ENCODE data around the gene PPL.
"Not testable (repeated sequence)": the region's sequence is repeated elsewhere in the genome, so short reads cannot be mapped to it uniquely, and the experiment has no call there.

PPL gene

DNA sequence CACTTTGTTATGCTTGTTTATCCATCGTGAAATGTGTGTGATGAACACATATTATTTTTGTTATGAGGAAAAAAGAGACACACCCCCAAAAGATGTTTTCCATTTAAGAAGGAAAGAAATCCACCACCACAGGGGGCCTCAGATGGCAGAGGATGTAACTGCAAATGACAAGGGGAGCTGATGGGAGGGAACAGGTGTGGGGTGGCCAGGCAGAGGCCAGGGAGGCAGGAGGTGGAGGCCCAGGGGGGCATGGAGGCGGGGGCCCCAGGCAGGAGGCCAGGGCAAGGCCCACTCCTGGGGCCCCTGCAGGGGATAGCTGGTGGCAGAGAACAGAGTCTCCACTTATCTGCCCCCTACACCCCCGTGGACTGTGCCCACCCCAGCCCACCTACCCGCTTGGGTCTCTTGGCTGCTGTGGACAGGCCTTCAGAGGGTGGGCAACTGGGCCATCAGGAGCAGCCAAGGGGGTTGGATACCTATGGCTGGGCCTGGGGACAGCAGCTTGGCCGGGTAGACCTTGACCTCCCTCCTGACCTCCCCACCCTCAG, 28.0 kb downstream of the PPL start:
- DNase-seq = no peak

DNA sequence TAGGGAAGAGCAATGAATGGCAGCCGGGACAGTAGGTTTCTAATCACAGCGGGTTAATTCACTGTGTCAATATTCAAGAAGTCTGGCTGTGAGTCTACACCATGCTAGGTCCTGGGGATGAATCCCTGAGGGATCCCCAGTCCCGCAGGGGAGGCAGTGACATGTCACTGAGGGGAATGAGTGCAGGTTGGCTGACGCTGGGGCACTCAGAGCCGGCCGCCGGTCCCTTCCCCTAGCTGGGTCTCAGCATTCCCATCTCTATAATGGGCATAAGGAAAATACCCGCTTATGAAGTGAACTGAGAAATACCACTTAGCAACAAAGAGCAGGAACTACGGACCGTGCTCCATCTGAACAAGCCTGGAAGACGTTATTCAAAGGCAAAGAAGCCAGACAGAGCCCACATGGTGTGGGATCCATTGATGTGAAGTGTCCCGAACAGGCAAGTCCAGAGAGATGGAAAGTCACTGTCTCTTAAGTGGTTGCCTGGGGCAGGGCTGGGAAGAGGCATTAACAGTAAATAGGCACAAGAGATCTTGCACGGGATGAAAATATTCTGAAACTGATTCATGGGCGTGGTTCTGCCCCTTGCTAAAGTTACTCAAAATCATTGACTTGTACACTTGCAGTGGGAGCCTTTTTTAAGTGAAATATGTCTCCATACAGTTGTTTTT, 31.9 kb downstream of the PPL start:
- DNase-seq = no peak

DNA sequence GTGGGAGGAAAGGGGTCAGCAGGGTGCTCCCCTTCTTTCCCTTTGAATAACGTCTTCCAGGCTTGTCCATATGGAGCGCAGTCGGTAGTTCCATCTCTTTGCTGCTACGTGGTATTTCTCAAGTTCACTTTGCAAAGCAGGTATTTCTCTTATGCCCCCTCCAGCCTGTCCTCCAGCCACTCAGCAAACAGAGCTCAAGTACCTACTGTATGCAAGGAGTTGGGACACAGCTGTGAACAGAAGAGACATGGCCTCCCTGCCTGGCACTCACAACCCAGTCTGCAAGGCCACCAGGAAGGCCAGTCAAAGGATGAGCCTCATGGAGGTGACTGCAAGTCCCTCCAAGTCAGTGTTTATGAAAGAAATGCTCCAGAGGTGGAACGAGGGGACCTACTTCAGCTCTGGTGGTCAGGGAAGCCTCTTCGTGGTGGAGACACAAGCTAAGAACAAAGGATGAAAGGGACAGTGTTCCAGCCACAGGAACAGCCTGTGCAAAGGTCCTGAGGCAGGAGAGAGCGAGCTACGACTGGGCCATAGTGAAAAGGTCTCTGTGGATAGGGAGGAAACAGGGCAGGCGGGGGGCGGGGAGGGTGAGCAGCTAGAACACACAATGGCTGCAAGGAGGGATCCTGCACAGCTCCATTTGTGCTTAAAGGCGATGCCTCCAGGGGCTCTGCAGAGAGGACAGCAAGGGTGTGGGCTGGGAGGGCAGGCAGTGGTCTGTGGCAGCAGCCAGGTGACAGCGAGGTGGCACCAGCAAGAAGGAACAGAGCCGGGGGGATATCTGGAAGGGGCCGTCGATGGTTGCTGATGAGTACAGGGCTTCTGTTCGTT, 32.6 kb downstream of the PPL start:
- no peak for DNase-seq

DNA sequence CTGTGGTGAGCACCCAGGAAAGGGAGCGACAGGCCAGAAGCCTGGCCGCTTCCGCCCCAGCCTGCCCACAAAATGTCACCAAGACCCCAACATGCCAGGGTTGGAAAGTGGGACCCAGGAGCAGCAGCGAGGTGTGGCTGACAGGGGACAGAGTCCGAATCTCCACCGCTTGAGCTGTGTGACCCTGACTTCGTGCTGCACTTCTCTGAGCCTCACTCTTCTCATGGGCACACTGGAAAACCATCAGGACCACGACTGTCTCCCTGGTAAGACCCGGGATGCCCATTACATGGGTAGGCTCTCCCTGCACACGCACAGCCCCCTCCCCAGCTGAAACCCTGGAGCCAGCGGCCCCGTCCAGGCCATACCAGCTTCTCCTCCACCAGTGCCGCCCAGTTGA, 34.9 kb downstream of the PPL start:
- DNase-seq = no peak

DNA sequence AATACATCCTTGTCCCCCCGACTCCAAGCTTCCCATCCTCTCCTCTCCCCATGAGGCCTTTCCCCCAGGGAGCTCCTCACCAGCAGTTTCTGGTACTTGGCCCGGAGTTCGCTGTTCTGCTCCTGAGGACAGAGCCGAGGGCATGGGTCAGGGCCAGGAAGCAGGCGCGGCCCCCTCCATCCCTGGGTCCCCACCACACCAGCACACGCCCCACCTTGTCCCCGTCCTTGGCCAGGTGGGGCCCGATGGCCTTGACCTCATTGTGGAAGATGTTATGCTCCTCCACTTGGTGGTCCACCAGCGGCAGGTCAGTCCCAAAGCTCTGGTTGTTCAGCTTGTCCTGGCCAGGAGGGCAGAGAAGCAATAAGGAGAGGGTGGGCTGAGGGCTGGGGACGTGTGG, 36.2 kb downstream of the PPL start:
- no peak for DNase-seq

DNA sequence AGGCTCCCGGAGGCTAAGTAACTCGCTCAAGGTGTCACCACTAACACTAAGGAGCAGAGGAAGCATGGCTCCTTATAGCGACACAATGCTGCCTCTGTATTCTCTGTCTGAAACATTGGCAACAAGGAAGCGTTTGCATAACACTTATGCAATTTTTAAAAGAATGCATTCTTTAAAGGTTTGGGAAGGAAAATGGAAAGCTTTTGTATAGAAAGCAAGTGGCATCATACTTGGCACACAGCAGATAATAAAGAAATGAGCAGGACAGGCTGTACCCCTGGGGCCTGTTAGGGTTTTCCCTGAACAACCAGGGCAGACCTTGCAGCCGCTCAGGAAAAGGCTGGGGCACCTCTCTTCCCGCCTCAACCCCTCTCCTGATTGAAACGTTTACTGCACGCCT, 36.9 kb downstream of the PPL start:
- no peak for DNase-seq

DNA sequence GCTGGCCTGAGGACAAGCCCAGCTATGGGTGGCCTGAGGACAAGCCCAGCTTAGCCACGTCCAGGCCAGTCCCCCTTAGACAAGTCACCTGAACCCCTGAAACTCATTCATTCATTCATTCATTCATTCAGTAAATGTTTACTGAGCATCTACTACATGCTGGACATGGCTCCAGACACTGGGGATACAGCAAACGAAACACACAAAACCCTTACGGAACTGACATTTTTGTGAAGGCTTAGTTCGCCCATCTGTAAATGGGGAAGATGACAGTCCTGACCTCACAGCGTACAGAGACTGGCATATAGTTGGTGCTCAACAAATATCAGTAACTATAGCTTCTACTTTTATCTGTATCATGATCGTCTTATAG, 37.5 kb downstream of the PPL start:
- DNase-seq = no peak

DNA sequence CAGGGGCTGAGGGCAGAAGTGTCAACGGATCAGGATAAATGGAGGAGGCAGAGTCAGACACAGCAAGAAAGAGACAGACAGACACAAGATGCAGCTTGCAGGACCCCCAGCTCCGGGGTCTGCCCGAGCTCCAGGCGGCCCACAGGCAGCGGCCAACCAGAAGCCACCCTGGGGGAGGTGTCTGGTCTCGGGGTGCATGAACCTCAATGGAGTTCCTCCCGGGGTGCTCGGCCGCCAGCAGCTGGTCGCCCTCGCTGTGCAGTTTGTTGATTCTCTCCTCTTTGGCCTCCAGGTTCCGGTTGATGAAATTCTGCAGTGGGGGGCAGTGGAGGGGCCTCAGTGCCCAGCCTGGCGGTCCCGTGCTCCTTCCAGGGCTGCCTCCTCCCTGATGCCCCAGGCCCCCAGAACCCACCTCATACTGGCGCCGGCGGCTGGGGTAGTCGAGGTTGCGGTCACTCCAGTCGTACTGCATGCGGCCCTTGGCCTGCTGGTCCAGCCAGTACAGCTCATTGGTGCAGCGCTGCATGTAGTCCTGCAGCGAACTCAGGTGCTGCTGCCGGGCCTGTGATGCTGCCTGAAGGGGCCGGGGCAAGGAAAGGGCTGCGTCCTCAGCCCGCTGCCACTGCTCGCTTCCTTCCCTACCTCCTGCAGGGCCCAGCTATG, 38.0 kb downstream of the PPL start:
- DNase-seq = no peak

DNA sequence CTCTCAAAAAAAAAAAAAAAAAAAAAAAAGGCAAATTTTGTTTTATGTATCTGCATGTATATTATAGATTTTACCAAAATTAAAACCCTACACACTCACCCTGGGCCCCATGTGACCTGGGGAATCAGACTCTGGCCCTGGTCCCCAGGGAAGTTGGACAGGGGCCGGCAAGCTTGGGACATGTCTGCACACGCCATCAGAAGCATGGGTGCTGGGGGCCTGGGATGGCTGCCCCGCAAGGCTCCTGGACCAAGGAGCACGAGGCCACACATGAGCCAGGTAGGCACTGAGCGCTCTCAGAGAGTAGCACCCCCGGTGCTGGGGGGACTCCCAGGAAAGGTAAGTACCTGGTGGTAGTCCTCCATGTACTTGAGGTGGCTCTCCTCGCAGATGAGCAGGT, 39.6 kb downstream of the PPL start:
- no peak for DNase-seq

DNA sequence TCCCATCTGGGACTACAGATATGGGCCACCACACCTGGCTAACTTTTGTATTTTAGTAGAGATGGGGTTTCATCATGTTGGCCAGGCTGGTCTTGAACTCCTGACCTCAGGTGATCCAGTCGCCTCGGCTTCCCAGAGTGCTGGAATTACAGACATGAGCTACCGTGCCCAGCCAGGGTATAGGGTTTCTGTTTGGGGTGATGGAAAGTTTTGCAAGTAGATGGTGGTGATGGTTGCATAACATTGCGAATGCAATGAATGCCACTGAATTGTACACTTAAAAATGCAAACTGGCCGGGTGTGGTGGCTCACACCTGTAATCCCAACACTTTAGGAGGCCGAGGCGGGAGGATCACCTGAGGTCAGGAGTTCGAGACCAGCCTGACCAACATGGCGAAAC, 40.2 kb downstream of the PPL start:
- DNase-seq = not testable (repeated sequence)

DNA sequence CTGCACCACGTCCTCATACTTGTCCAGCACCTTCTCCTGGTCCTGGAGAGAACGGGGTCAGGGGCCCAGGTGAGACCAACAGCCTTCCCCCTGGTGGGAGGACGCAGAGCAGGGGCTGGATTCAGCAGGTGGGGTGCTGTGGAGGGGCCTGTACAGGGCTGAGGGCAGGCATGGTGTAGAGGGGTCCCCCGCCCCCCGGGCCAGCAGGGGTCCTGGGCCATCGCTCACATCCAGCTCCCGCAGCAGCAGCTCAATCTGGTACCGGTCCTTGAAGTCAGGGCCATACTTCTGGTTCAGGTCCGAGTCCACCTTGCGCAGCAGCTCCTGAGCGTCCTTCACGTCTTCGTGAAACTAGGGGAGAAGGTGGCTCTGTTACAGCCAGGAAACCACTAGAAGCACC, 41.6 kb downstream of the PPL start:
- DNase-seq = no peak

DNA sequence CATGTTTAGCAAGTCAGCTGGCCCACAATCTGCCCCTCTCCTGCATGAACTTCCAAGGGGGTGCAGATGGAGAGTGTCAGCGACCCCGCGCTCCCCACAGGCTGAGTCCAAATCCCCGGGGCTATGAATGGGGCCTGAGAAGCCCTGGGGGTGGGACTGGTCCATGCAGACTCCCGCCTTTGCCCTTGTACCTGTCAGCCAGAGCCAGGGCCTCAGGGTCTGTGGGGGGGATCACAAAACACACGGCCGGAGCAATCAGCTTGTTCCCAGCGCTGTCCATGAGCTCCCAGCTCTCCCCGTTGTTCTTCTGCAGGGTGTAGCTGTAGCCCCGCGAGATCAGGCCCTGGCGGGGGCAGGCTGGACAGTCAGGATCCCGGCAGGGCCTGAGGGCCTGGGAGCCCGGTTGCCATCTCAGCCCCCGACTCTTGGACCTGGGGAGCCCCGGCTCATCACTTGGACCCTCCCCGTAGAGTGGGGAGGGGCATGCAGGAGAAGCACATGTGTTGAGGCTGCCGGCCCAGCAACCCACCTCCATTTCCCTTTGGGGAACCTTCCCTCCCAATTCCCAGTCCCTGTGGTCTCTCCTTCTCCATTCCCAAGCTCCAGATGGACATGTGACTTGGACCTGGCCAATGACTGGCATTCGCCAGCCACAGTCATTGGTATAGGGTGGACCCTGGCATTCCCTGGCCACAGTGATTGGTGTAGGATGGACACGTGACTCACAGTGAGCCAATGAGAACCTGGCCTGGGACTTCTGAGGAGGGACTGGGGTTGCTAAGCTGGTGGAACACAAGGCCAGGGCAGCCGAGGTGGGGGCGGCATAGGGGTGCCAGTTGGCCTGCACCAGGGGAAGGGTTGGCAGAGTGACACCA, 42.4 kb downstream of the PPL start:
- peak in 1 of 2 experiments; percentile 23 for DNase-seq

DNA sequence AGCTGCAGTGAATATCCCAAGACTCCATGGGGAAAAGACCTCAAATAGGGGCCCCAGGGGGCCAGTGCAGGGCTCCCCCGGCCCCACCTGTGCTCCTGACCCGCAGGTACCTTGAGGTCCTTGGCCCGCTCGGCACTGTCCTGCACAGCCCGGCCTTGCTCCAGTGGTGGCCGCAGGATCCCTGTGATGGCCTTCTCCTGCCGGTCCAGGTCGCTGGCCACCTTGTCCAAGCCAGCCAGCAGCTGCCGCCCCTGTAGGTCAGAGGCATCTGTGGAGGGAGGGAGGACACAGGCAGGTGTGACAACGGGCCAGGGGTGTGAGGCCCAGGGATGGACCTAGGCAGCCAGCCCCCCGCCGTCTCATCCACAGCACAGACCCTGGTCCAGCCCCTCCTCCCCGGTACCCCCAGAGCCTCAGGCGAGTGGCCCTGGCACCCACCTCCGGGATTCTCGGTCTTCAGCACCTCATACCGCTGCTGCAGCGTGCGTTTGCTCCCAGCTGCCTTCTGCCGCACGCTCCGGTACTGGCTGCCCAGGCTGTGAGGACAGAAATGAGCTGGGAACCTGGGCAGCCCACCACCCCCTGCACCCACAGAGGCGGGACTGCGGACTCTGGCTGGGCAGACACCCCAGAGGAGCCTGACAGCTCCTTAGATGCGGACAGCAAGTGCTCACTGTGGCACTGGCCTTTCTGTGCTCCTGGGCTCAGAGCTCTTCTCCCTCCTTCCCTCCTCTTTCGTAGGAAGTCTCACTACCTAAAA, 43.7 kb downstream of the PPL start:
- no peak for DNase-seq

DNA sequence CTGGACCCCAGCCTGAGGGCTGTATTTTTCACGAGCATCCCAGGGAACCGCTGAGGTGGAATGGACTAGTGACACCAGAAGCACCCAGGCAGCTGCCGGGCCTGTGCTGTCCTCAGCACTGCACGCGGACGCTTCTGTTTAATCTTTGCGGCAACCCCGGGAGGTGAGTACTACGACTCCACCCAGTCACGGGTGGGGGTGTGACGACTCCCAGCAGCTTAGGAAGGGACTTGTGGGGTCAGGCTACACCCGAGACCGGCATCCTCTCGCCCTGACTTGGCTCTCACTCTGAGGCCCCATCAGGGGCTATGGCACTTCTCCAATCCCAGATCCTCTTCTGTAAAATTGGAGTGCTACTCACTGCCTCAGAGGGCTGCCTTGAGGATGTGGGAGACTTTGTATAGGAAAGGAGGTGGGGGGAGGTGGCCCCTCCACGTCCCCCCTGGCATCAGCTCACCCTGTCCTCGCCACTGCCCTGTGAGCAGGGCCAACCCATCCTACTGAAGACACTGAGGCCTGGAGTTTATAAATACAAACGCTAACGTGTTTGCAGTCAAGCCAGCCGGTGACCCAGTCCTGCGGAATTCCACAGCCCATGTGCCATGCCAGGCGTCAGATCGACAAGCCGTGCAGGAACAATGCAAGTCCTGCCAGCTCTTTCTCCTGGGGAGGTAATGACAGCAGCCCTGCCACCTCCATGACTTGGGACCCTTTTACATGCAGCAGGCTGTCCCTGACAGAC, 44.4 kb downstream of the PPL start:
- DNase-seq = no peak

DNA sequence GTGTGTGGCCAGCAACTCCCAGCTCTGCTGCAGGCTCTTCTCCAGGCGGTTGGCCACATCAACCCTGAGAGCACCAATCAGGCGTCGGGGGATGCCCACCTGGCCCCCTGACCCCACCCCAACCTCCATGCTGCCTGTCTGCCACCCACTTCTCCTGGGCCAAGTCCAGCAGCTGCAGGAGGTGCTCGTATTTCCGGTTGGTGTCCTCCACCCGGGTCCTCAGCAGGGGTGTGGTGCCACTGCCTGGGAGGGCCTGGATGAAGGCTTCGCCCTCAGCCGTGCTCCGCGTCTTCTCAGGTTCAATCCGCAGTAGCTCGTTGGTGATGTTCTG, 45.1 kb downstream of the PPL start:
- no peak for DNase-seq

DNA sequence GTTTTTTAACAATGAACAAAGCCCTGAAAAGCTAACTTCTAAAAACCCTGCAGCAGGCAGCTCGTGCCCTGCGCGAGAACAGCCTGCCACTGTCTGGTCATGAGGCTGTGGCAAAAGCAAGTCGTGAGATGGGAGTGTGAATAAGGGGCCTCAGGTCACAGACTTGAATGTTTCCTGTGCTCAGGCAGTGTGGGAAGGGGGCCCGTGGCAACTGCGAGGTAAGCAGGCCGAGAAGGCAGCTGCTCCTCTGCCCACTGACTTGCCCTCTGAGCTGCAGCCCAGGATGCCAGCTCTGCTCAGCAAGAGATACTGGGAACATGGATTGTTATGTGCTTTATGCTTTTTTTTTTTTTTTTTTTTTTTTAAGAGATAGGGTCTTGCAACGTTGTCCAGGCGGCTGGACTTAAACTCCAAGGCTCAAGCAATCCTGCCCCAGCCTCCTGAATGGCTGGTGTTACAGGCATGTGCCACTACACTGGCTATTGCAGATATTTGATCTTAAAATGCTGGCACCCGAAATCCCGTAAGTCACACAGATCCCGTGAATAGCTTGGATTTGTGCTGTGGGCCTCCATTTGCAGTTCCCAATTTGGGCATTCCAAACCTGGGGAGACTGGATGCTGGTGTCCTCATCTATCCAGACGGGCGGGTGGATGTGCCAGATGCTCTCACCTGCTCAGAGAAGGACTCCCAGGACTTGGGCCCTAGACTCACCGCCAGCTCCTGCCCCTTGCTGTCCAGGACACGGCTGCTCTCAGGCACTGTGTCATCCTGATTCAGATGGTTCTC, 45.7 kb downstream of the PPL start:
- no peak for DNase-seq

DNA sequence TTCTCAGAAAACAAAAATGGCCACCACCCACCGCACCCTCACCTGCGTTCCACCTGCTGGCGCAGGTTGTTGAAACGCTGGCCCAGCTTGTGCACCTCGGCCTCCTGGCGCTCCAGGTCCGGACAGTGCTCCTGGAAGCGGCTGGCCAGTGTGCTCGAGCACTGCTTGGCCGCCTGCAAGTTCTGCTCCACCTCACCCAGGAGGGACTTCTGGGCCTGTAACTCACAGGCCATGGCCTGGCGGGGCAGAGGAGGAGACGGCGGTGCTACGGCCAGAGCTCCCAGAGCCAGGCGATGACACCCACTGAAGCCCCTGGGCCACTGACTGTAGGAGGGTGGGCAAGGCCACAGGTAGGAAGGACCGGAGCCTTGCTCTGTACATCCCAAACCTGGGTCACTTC, 46.3 kb downstream of the PPL start:
- no peak for DNase-seq

DNA sequence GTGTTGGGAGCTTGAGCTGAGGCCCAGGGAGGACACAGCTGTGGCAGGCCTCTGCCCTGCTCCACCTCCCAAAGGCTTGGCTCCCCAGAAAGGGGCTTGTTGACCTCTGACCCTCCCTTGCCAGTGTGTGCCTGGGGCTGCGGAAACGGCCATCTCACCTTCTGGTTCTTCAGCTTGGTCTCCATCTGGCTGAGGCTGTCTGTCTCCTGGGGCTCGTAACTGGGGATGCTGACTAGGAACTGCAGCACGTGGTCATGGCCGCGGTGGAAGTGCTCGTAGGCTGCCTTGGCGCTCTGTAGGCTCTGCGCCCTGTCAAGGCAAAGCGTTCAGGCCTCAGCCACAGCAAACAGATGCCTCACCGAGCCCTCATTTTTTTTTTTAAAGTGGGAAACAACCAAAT, 46.9 kb downstream of the PPL start:
- DNase-seq = no peak

DNA sequence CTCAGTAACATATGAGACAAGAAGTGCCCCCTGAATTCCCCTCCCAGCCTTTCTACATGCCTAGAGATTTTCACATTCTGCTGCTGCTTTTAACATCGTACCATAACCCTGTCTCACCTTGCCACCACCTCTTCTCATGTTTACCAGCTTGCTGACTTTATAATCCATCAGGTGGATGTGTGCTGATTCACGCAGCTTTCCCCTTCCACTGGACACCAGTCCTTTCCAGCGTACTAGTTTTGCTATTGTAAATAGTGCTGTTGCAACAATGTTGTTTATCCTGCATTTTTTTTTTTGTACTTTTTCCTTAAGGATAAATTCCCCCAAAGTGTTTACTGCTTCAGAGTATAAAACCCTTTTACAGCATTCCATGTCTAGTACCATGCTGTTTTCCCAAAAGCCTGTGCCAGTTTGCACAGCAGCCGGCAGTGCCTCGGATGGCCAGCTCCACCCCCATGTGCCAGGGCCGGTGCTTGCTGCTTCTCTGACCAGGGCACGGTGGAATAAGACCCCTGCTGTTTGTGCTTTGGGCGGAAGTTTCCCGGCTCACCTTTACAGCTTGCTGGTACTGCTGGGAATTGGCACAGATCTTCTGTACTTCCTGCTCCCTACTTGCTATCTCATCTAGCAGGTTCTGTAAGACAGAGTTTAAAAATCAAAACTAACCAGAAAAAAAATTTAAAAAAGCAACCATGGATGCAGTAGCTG, 48.4 kb downstream of the PPL start:
- no peak for DNase-seq

DNA sequence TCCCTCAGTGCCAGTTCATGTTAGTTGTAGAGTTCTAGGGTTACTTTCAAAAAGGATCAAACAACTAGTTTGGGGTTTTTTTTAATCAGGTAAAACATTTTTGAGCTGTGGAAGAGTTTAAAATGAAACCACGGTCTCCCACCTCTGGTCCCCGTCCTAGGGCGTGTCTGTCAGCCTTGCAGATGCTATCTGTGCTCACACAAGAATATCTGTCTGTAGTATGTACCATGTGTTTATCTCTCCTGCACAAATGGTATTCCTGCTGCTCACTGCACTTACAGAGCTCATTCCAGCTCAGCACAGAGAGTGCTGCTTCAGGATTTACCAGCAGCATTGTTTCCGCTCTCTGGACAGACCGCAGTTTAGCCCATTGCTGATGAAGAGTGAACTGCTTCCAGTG, 50.8 kb downstream of the PPL start:
- no peak for DNase-seq

Measured in NCI-H524 (cell line).